NCI-H524 treated with DMSO at 0.1 percent for 48 hours (cell line): ENCODE data around the gene COX15.
"Not testable (repeated sequence)": the region's sequence is repeated elsewhere in the genome, so short reads cannot be mapped to it uniquely, and the experiment has no call there.

Experiments used
- DNase-seq: peaks from one replicate; lab custom pipeline; 2025; lab: John Stamatoyannopoulos, UW

Gene COX15

GRCh38 chr10:99732033-99732842, at the start of gene COX15, which contains the start of gene CUTC:
COX15 (minus strand) TSS chr10:99732127; CDS start chr10:99732049, 78 bp downstream.
CUTC (plus strand) TSS chr10:99732234; CDS start chr10:99732349, 115 bp downstream.
- DNase-seq, result peak; percentile 32

DNA sequence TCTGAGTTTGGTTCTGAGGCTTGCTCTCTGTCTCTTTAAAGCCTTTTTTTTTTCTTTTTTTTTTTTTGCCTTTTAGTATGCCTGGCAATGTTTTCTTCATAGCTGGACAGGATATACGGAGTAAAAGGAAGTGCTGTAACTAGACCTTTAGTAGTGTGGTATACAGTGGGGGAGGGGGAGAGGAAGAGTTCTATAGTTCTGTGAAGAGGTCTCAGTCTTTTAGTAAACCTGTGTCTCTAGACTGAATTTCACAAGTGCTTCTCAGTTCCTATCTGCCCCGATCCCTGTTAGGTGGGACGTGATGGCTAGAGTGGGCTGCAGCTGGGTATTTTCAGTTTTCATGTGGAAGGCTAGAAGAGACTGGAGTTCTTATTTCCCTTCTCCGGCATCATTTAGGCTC, 47.4 kb upstream of the COX15 start:
- no peak for DNase-seq

GRCh38 chr10:99777918-99778714, 46.2 kb upstream of the COX15 start:
- no peak for DNase-seq

GRCh38 chr10:99775850-99776249, 43.9 kb upstream of the COX15 start:
- no peak for DNase-seq

DNA sequence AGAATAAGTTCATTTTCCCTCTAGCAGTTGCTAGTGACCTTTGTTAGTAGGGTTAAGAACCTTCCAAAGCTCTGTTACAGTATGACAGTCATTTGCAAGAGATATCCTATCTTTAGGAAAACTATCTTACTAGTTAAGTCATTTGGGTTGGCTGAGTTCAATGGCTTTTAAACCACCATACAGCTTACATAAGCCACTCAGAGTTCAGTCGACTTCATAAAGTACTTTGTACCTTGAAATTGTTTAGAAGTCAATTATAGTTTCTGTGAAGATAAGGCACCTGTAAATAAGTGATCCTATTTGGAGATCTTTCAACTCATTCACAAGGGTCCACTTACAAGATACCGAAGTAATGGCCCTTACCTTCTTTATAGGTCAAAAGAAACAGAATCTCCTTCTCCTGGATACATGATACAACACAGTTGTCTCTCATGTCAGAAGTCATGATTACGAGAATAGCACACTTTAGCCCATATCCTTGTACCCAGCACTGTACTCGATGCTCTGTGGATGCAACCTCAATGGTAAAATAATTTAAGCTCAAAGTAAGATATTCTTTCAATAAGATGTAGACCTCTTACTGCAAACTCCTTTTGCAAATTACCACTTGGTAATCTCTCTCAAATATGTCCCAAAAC, 38.6 kb upstream of the COX15 start:
- no peak for DNase-seq

- no peak for DNase-seq
These were observed 37.8 kb upstream of the COX15 start for GRCh38 chr10:99769706-99770105.

DNA sequence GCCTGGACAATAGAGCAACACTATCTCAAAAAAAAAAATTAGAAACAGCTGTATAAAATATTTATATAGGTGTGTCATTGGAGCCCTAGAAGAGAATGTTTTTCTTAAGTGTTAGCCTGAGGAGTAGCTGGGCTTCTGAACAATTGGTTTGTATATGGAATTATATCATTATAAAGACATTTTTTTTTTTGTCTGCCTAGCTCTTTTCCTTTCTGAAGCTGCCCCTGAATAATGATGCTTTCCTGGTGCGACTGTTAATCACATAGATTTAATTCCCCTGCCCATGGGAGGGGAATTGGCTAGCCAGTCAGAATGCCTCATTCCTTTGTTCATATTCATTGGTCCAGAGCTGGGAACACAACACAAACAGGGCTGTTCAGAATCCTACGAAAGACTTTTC, 36.6 kb upstream of the COX15 start:
- no peak for DNase-seq

DNA sequence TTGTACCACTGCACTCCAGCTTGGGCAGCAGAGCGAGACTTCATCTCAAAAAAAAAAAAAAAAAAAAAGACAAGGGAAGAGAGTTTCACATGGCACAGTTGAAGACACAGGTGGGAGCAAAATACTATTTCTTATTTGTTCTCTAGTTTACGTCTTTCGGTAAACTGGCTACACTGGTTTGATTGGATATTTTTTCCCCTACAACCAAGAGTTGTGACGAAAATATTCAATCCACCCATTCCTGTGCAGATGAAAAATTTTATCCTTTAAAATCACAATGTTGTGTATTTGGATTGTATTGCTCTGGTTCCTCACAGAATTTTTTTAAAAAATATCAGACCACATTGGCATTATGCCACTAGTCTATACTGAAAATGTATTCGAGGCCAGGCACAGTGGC, 36.0 kb upstream of the COX15 start:
- DNase-seq, result no peak

- no peak for DNase-seq
These were observed 34.4 kb upstream of the COX15 start for GRCh38 chr10:99766302-99766681.

DNA sequence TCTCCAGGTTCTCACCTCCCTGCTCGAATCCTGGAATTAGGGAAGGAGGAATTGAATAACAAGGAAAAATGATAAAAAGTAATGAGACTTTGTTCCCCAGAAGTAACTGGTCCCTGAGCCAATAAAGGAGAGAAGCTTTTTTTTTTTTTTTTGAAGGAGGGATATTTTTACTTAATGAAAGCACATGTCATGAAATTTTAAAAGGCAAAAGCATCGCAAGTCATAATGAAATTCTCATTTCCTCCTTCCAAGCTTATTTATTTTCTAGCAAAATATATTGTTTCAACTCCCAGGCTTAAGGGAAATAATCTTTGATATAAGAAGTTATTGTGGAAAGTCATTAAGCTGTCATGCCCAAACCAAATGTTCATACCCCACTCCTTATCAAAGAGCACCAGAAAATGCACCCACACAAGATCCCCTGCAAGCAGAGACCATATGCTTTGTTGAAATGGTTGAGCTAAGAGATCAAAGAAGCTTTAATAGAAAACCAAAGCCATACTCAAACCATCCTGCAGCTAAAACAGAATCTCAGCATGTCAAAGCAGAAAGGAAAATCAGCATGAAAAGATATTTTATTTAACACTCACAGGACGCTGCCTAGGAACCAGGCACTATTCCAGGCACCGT, 33.9 kb upstream of the COX15 start:
- DNase-seq, result no peak

GRCh38 chr10:99761365-99761764, 29.4 kb upstream of the COX15 start:
- no peak for DNase-seq

GRCh38 chr10:99760321-99760720, 28.4 kb upstream of the COX15 start:
- DNase-seq, result no peak

GRCh38 chr10:99758211-99758891, 26.4 kb upstream of the COX15 start:
- no peak for DNase-seq

- no peak for DNase-seq
These were observed 24.2 kb upstream of the COX15 start for GRCh38 chr10:99756159-99756558.

DNA sequence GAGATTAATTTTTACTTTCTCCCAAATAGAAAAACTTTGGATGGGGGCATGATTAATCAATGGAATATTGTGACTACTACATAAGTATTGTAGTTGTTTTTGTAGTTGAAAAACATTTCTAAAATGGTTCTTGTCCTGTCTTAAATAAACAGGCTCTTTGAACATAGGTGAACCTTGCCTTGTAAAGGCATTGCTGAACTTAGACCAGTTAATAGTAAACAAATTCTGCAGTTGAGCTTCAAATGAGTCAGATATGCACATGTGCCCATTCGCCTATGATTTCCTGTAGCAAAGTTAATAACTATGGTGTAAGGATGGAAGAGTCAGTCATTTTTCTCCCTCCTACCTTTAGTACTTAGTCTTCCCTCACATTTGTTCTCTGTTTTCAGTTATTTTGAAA, 22.7 kb upstream of the COX15 start:
- no peak for DNase-seq

DNA sequence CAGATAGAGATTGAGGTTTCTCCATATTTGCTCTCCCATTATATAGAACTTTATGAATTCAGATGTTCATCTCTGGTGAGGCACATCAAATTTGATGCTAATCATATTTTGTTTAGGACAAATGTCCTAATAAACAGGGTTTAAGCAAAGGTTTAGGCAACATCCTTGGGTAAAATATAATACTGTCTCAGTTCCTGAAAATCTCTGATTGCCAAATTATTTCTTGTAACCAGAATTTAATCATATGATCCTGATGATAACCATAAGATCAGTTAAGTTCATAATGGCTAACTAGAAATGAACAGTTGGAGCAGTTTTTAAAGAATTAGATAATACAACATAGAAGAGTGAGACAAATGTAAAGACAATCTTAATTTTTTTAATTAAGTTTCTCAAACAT, 18.7 kb upstream of the COX15 start:
- no peak for DNase-seq

DNA sequence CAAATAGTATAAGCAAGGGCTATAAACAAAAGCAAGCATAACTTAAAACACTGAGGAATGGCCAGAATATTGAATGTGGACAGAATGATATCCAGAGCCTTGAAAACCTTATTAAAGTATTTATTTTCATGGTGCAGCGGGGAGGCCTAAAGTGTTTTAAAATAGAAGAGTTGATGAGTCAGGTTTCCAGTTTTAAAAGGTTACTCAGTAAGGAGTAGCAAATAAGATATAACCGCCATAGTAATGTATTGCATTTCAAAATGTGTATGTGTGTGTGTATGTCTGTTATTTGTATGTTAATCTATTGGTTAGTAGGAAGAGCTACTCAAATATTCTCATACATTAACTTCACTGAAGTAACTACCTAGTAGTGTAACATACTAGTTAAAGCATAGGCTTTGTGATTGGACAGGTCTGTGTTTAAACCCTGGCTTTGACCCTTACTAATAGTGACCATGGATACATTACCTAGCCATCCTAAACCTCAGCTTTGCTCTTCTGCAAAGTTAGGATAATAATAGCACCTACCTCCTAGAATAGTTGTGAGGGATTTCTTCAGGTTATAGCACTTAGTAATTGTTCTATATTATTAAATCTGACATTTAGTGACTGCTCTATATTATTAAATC, 17.0 kb upstream of the COX15 start:
- DNase-seq, result no peak

GRCh38 chr10:99746166-99746565, 14.2 kb upstream of the COX15 start:
- not testable (repeated sequence) for DNase-seq

DNA sequence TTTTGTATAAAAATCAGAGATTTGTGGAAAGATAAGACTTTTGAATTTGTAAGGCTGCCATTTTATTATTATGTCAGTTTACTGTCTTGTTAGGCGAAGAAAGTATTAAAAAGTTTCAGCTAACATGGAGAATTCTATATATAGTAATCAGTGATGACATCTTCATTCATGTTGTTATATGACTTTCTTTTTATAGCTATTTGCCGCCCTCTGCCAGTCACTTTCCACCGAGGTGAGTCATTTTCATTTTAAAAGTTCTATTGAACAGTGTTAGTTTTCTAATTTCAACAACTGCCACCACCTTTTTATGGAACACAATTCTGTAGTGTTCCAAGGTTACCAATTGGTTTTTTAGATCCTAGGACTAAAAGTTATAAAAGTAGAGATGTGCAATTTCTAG, 11.9 kb upstream of the COX15 start:
- no peak for DNase-seq

- DNase-seq, result no peak
These were observed 10.8 kb upstream of the COX15 start for GRCh38 chr10:99742701-99743100.

- DNase-seq, result no peak
These were observed 10.3 kb upstream of the COX15 start for GRCh38 chr10:99742254-99742653.
